Hepatocyte (in vitro differentiated cells): ENCODE data around the gene GALE. TPM values are rescaled to one million over a fixed set of nuclear protein-coding genes. Genes with fewer than 3 reads are reported as not detected.
A peak's percentile ranks its signal among the peaks of the same experiment; 100 is the strongest.

ENCODE experiments used
- DNase-seq: peaks from one replicate; pipeline ENCODE4 v3.0.0-alpha.2; 2016; ENCODE audit warnings: low spot score
- H2AFZ ChIP-seq: fragments of 200-600 bp; sonication (generic); 2 replicates; pipeline ENCODE4 v1.6.0; 2016; ENCODE audit warnings: antibody characterized with exemption, mild to moderate bottlenecking
- H3K27ac ChIP-seq: fragments of 200-600 bp; sonication (generic); 2 replicates; pipeline ENCODE4 v1.5.1; 2016; ENCODE audit warnings: mild to moderate bottlenecking
- H3K27me3 ChIP-seq: fragments of 200-600 bp; sonication (generic); 2 replicates; pipeline ENCODE4 v1.6.1; 2016
- H3K36me3 ChIP-seq: fragments of 200-600 bp; sonication (generic); replicated peaks from 2 replicates; pipeline ENCODE4 v1.5.1; 2016; ENCODE audit warnings: low read depth; ENCODE audit not compliant: insufficient read depth
- H3K4me1 ChIP-seq: fragments of 200-600 bp; sonication (generic); 2 replicates; pipeline ENCODE4 v1.5.1; 2016; ENCODE audit warnings: mild to moderate bottlenecking, moderate library complexity; ENCODE audit not compliant: insufficient read depth
- H3K4me2 ChIP-seq: fragments of 200-600 bp; sonication (generic); 2 replicates; pipeline ENCODE4 v1.6.0; 2016
- H3K4me3 ChIP-seq: fragments of 200-600 bp; sonication (generic); 2 replicates; pipeline ENCODE4 v1.5.1; 2016; ENCODE audit warnings: mild to moderate bottlenecking
- H3K79me2 ChIP-seq: fragments of 200-600 bp; sonication (generic); 2 replicates; pipeline ENCODE4 v1.6.0; 2017; ENCODE audit warnings: mild to moderate bottlenecking
- H3K9me2 ChIP-seq: fragments of 200-600 bp; sonication (generic); replicated peaks from 2 replicates; pipeline ENCODE4 v1.6.0; 2017; ENCODE audit warnings: mild to moderate bottlenecking; ENCODE audit not compliant: insufficient read depth
- H3K9me3 ChIP-seq: fragments of 200-600 bp; sonication (generic); 2 replicates; pipeline ENCODE4 v1.5.1; 2016; ENCODE audit warnings: low read depth, mild to moderate bottlenecking
- H4K20me1 ChIP-seq: fragments of 200-600 bp; sonication (generic); 2 replicates; pipeline ENCODE4 v1.6.0; 2016; ENCODE audit warnings: mild to moderate bottlenecking; ENCODE audit not compliant: insufficient read depth, poor library complexity, severe bottlenecking
- EZH2 ChIP-seq: fragments of 200-600 bp; sonication (generic); IDR thresholded peaks from 2 replicates; pipeline ENCODE4 v1.6.1; 2016; ENCODE audit warnings: antibody characterized with exemption, mild to moderate bottlenecking, borderline replicate concordance
- EZH2phosphoT487 ChIP-seq: fragments of 200-600 bp; sonication (generic); IDR thresholded peaks from one replicate; pipeline ENCODE4 v1.6.1; 2018; ENCODE audit warnings: antibody characterized with exemption, mild to moderate bottlenecking, low read depth, moderate library complexity; ENCODE audit not compliant: unreplicated experiment, severe bottlenecking
- WGBS: methylation state at CpG from one replicate; pipeline ENCODE4 v1.1.6; 2016; ENCODE audit warnings: low lambda C conversion rate; ENCODE audit errors: missing lambda C conversion rate; 5-methylcytosine and 5-hydroxymethylcytosine counted together
- polyA plus RNA-seq: library from polyadenylated mRNA; unstranded; fragments of >200 nt; fragmentation: Nextera tagmentation; extraction: Ambion mirVana; gene quantifications from 2 replicates; pipeline ENCODE4 v1.2.1, GENCODE V29; 2016
- total RNA-seq: library from RNA; depleted of rRNA; stranded (reverse); fragments of >200 nt; gene quantifications from 2 replicates; pipeline ENCODE4 v1.2.3, GENCODE V29; 2014
- TF ChIP-seq, protein P1 (sequence below): fragments of 200-600 bp; sonication (generic); IDR thresholded peaks from 2 replicates; pipeline ENCODE4 v1.5.1; 2016; ENCODE audit warnings: antibody characterized with exemption, mild to moderate bottlenecking; ENCODE audit not compliant: poor library complexity

The GALE gene
- total and polyA plus RNA-seq, 2 experiments from 2014 or later = 89.9 to 114 TPM

DNA sequence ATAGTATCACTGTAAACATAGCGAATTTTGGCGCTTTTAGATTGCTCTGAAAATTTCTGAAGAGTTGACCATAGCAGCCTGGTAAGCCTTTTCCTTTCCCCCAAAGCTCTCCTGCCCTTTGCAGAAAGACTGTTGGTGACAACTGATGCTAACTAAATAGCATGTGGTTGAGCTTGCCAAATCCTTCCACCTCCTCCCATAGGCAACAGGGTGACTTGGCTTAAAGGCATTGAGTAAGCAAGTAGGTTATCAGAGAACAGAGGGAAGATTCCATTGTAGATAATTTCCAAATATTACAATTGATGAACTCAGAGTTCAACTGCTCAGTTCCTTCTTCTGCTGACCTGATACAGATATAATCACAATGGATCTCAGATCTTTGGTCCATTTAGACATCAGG, 44.6 kb upstream of the GALE start:
- no peak for TF ChIP-seq EZH2
- no peak for TF ChIP-seq EZH2phosphoT487
- TF ChIP-seq, protein P1, sequence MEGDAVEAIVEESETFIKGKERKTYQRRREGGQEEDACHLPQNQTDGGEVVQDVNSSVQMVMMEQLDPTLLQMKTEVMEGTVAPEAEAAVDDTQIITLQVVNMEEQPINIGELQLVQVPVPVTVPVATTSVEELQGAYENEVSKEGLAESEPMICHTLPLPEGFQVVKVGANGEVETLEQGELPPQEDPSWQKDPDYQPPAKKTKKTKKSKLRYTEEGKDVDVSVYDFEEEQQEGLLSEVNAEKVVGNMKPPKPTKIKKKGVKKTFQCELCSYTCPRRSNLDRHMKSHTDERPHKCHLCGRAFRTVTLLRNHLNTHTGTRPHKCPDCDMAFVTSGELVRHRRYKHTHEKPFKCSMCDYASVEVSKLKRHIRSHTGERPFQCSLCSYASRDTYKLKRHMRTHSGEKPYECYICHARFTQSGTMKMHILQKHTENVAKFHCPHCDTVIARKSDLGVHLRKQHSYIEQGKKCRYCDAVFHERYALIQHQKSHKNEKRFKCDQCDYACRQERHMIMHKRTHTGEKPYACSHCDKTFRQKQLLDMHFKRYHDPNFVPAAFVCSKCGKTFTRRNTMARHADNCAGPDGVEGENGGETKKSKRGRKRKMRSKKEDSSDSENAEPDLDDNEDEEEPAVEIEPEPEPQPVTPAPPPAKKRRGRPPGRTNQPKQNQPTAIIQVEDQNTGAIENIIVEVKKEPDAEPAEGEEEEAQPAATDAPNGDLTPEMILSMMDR = no peak
- no peak overlapping the region for H3K27ac ChIP-seq
- no peak overlapping the region for H3K4me2 ChIP-seq
- no peaks in the 10 kb centered on the region for H3K9me3 ChIP-seq
- H3K27me3 ChIP-seq = no peaks in the 10 kb centered on the region
- no peaks in the 10 kb centered on the region for H3K79me2 ChIP-seq
- no peak overlapping the region for H2AFZ ChIP-seq
- H3K4me1 ChIP-seq = no peaks in the 10 kb centered on the region
- H3K36me3 ChIP-seq = no peaks in the 10 kb centered on the region
- 91% methylated on average over 2 of the region's 2 CpGs for WGBS
- H3K9me2 ChIP-seq = no peaks in the 10 kb centered on the region
- H3K4me3 ChIP-seq = no peak overlapping the region
- no peak for DNase-seq
- H4K20me1 ChIP-seq = no peaks in the 10 kb centered on the region

DNA sequence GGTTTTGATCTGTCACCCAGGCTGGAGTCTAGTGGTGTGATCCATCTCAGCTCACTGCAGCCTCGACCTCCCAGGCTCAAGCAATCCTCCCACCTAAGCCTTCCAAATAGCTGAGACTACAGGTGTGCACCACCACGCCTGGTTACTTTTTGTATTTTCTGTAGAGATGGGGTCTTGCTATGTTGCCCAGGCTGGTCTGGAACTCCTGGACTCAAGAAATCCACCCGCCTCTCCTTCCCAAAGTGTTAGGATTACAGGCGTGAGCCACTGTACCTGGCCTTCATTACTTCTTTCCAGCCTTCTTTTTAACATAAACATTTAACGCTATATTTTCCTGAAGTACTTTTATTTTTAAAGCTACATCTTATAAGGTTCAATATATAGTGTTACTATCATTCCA, 43.1 kb upstream of the GALE start:
- no peaks in the 10 kb centered on the region for H4K20me1 ChIP-seq
- no peaks in the 10 kb centered on the region for H3K9me2 ChIP-seq
- TF ChIP-seq, protein P1 = no peak
- TF ChIP-seq EZH2phosphoT487 (no peak), EZH2 (no peak)
- WGBS = 95% methylated on average over 5 of the region's 5 CpGs
- no peak overlapping the region for H3K4me3 ChIP-seq
- no peak overlapping the region for H2AFZ ChIP-seq
- no peaks in the 10 kb centered on the region for H3K79me2 ChIP-seq
- no peak for DNase-seq
- no peaks in the 10 kb centered on the region for H3K9me3 ChIP-seq
- no peaks in the 10 kb centered on the region for H3K27me3 ChIP-seq
- H3K36me3 ChIP-seq = no peaks in the 10 kb centered on the region
- no peak overlapping the region for H3K4me2 ChIP-seq
- no peaks in the 10 kb centered on the region for H3K4me1 ChIP-seq
- H3K27ac ChIP-seq = no peak overlapping the region

DNA sequence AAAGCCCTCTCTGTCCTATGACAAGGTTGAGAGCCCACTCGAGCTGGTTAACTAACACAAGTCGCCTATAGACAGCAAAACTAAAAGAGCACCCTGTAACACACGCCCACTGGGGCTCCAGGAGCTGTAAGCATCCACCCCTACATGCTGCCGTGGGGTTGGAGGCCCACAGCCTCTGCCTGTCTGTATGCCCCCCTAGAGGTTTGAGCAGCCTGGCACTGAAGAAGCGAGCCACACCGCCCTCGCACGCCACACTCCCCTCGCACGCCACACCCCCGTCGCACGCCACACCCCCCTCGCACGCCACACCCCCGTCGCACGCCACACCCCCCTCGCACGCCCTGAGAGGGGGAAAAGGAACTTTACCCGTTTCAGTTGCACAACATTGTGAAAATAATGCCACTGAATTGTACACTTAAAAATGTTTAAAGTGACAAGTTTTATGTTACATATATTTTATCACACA, 37.9 kb upstream of the GALE start:
- WGBS = 1% methylated on average over 10 of the region's 21 CpGs
- TF ChIP-seq EZH2 = no peak
- TF ChIP-seq, protein P1 = no peak
- no peak for TF ChIP-seq EZH2phosphoT487
- Histone ChIP-seq H3K4me1 (no peaks in the 10 kb centered on the region), H3K27ac (peak overlapping the region; percentile 5), H3K9me3 (no peaks in the 10 kb centered on the region), H3K36me3 (no peaks in the 10 kb centered on the region), H3K79me2 (no peaks in the 10 kb centered on the region), H3K9me2 (no peaks in the 10 kb centered on the region), H4K20me1 (no peaks in the 10 kb centered on the region), H2AFZ (peak overlapping the region; percentile 48), H3K27me3 (peaks cover 9% of the 10 kb centered on the region), H3K4me2 (peak overlapping the region; percentile 82), H3K4me3 (peak overlapping the region; percentile 1)
- DNase-seq = peak; percentile 82

DNA sequence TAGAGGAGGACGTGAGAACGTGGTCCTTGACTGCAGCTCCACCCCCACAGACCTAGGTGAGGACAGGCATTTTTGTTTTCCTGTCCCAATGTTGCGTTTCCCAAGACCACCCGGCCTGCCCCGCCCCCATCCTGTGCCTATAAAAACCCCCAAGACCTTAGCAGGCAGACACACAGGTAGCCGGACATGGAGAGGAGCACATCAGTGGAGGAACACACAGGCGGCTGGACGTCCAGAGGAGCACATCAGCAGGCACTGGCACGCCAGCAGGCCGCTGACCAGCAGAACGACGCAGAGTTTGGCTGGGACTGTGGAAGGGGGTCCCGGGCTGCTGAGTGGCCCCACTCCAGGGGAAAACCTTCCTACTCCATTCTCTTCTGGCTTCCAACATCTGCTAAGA, 37.4 kb upstream of the GALE start:
- Histone ChIP-seq H3K4me1 (no peaks in the 10 kb centered on the region), H2AFZ (peak overlapping the region; percentile 28), H3K27ac (peak overlapping the region; percentile 5), H3K79me2 (no peaks in the 10 kb centered on the region), H3K9me3 (no peaks in the 10 kb centered on the region), H3K27me3 (peaks cover 9% of the 10 kb centered on the region), H3K4me2 (peak overlapping the region; percentile 82), H3K4me3 (no peak overlapping the region), H3K9me2 (no peaks in the 10 kb centered on the region), H4K20me1 (no peaks in the 10 kb centered on the region), H3K36me3 (no peaks in the 10 kb centered on the region)
- DNase-seq = peak; percentile 9
- WGBS = 21% methylated on average over 13 of the region's 13 CpGs
- TF ChIP-seq, protein P1 = no peak
- TF ChIP-seq EZH2 (no peak), EZH2phosphoT487 (no peak)
